GM19193 (cell line): ENCODE measurements around the gene PRTFDC1.

ENCODE experiments used
- POLR2A ChIP-seq: IDR thresholded peaks from 4 replicates; pipeline ENCODE4 v1.6.1; 2011; ENCODE audit not compliant: insufficient read depth, insufficient read length; ENCODE audit errors: extremely low read depth

The PRTFDC1 gene

GRCh38 chr10:24900888-24901685 lies 51.3 kb downstream of the PRTFDC1 start:
- TF ChIP-seq POLR2A = no peak

DNA sequence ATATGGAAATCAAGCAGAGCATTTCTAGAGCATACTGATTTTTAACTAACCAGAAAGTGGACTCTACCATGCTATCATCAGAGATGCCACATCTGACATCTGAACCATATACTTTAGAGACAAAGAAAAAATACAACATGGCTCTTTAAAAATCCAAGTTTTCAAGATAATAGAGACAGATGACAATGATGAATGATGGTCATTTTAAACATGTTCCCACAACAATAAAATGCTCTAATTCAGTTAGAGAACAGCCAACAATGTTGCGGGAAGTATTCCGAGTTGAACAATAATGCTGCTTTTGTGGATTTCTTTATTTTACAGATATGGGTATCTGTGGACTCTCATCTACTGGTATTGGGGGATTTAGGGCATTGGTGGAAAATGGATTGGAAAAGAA lies 52.8 kb downstream of the PRTFDC1 start:
- no peak for TF ChIP-seq POLR2A

DNA sequence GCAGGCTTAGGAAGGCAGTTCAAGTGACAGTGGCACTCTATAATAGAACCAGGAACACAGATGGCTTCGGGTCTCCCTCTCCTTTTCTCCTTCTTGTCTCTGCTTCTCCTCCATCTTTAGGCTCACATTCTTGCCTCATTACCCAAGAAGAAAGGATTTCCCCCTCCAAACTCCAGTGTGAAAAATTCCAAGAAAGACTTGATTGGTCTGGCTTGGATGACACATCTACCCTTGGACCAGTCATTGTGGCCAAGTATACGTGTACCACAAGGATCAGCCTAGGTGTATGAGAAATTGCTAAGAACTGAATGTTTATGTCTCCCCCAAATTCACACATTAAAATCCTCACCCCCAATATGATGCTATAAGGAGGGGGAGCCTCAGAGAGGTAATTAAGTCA lies 53.9 kb downstream of the PRTFDC1 start:
- no peak for TF ChIP-seq POLR2A

DNA sequence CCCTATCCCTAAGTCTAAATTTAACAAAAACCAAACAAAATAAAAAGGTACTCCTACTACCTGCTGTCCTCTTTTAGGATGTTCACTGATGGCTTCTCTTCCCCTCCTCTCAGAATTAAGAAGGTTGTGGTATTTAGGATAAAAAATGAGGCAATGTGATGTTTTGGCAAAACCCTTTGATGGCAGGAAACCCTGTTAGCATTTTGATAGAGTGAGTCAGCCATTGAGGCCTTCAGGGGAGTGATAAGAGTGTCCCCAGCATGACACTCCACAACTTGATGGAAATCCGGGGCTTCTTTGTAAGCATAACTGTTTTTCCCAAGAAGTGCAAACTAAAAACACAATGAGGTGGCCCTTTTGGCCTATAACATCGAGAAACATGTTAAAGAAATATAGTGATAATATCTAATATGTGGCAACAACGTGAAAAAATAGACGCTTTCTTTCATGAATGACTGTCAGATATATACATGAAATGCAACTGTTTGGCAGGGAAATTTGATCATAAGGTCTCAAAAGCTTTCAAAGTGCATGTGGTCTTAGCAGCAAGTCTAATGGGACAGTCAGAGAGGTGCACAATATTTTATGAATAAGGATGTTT lies 55.0 kb downstream of the PRTFDC1 start:
- TF ChIP-seq POLR2A = no peak

GRCh38 chr10:24894728-24895127 lies 57.7 kb downstream of the PRTFDC1 start:
- TF ChIP-seq POLR2A = no peak

DNA sequence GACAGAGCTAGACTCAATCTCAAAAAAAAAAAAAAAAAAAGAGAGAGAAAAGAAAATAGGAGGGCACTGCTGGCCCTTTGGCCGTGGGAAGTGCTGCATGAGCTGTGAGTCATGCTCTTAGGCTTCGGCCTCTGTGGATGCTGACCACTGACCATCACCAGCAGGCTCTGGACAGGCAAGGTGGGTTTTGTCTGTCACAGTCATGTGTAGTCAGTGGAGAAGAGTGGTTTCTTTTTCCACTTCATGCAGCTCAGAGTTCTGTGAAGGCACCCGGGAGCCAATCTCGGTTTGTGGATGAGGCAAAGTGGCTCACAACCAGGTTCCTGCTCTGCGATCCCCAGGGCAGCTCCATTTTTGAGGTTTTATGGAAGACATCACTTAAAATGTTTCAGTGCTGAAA lies 58.1 kb downstream of the PRTFDC1 start:
- TF ChIP-seq POLR2A = no peak

- TF ChIP-seq POLR2A = no peak
Observed at GRCh38 chr10:24893127-24893526, 59.3 kb downstream of the PRTFDC1 start.

- TF ChIP-seq POLR2A = no peak
Observed at GRCh38 chr10:24891823-24892222, 60.6 kb downstream of the PRTFDC1 start.

GRCh38 chr10:24889639-24890038 lies 62.8 kb downstream of the PRTFDC1 start:
- TF ChIP-seq POLR2A = no peak

GRCh38 chr10:24887855-24888231 lies 64.6 kb downstream of the PRTFDC1 start:
- no peak for TF ChIP-seq POLR2A

GRCh38 chr10:24886290-24886680 lies 66.1 kb downstream of the PRTFDC1 start:
- no peak for TF ChIP-seq POLR2A

DNA sequence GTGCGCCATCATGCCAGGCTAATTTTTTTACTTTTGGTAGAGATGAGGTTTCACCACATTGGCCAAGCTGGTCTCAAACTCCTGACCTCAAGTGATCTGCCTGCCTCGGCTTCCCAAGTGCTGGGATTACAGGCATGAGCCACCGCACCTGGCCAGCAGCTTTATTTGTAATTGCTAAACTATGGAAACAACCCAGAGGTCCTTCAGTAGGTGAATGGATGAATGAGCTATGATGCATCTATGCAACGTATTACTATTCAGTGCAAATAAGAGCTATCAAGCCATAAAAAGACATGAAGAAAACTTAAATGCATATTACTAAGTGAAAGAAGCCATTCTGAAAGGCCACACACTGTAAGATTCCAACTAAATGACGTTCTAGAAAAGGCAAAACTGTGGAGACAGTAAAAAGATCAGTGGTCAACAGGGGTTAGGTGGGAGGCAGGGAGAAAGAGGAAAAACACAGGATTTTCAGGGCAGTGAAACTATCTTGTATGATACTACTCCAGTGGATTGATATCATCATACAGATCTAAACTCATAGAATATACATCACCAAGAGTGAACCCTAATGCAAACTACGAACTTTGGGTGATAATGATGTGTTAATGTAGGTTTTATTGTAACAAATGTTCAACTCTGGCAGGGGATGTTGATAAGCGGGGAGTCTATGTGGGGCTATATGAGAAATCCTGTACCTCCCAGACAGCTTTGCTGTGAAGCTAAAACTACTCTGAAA lies 66.7 kb downstream of the PRTFDC1 start:
- TF ChIP-seq POLR2A = no peak

DNA sequence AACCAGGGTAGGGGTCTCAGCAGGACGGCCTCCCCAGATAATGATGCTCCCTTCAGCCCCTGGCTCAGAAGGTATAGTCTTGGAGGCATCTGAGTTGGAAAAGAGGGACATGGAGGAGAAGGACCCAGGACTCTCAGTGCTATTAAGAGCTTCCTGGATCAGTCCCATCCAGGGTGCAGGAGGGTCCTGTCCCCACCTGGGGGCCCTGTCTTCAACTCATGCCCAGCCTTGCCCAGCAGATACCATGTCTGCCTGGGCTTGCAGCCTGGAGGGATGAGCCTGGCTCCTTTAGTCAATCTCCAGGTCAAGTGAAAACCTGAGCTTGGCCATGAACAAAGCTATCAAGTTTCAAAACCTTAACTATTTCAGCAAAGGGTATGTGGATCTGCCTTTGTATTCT lies 67.6 kb downstream of the PRTFDC1 start:
- TF ChIP-seq POLR2A = no peak

- no peak for TF ChIP-seq POLR2A
Observed at GRCh38 chr10:24884316-24884715, 68.1 kb downstream of the PRTFDC1 start.

- no peak for TF ChIP-seq POLR2A
Observed at GRCh38 chr10:24883176-24883575, 69.2 kb downstream of the PRTFDC1 start.

DNA sequence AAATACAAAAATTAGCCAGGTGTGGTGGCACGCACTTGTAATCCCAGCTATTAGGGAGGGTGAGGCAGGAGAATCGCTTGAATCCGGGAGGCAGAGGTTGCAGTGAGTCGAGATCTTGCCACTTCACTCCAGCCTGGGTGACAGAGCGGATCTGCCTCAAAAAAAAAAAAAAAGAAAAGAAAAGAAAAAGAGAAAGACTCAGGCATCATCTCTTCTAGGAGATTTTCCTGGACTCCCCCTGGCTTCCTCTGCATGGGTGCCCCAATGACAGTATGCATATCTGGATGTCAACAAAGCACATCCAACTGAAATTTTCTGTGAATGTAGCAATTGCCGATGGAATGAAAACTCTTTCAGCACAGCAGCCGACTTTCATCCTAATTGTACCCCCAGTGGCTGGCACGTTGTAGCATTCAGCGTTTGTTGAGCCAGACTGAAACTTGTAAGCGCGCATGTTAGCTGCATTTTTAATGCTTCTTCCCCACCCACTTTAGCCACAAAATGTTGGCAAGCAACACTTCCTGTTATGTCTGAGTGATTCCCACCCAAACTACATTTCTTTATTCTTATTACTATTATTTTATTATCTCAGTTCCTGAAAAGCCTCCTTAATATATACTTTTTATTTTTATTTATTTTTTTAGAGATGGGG lies 70.2 kb downstream of the PRTFDC1 start:
- TF ChIP-seq POLR2A = no peak

DNA sequence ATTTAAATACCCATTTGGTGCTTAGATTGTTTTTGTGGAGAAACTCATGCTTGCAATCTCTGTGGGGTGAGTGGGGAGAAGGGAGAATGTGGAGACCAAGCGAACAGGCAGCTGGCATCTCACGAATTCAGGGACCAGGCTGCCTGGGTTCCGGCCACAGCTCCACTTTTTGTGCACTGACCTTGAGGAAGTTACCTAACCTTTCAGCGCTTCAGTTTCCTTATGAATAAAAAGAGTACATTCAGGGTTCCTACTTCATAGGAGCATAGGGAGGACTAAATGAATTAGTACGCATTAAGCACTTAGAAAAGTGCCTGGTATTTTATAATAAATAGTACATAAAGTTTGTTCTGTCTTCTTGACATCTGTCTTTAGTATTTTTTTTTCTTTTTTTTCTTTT lies 72.5 kb downstream of the PRTFDC1 start:
- no peak for TF ChIP-seq POLR2A
